Pancreas (tissue), 10 donors: ENCODE measurements around the gene GALNT10. TPM values are rescaled to one million over a fixed set of nuclear protein-coding genes. Genes with fewer than 3 reads are reported as not detected.

Experiments
- ATAC-seq, 4 donors: fragments of 200-7000 bp; cut with Tn5 transposase; one replicate each; pipeline versions ENCODE4 v1.8.0 to v1.9.1; 2020; ENCODE audit warnings: mild to moderate bottlenecking in 4 of 4, moderate library complexity in 4 of 4
- DNase-seq, 6 donors: peaks; one replicate each; pipeline ENCODE4 v3.0.0-alpha.2; 2020
- FAIRE-seq: peaks from 2 replicates; lab custom pipeline; 2012; peaks lifted over from hg19 to GRCh38; lab: Jason Lieb, UNC
- H3K27ac ChIP-seq, 4 donors: fragments of 200-600 bp; sonication (generic); 1 replicate in 3 of 4; 2 replicates in 1 of 4; pipeline versions ENCODE4 v1.5.0 to v1.8.0; 2020
- H3K27me3 ChIP-seq, 4 donors: fragments of 200-600 bp; one replicate each; pipeline ENCODE4 v1.8.0; 2021
- H3K36me3 ChIP-seq, 3 donors: fragments of 200-600 bp; sonication (generic) in 1 of 3; one replicate each; pipeline versions ENCODE4 v1.5.0 to v1.8.0; 2020 to 2021
- H3K4me1 ChIP-seq, 3 donors: fragments of 200-600 bp; one replicate each; pipeline ENCODE4 v1.8.0; 2021
- H3K4me3 ChIP-seq, 4 donors: fragments of 200-600 bp; sonication (generic) in 2 of 4; one replicate each; pipeline versions ENCODE4 v1.5.0 to v1.8.0; 2020 to 2021
- H3K9me3 ChIP-seq, 4 donors: fragments of 200-600 bp; one replicate each; pipeline ENCODE4 v1.8.0; 2021
- CTCF ChIP-seq, 4 donors: fragments of 200-600 bp; sonication (generic) in 3 of 4; IDR thresholded peaks; one replicate each; pipeline versions ENCODE4 v1.5.0 to v1.8.0; 2021; ENCODE audit warnings: antibody characterized with exemption in 4 of 4
- WGBS, 2 donors: extraction: QIAGEN DNeasy Blood & Tissue Kit; methylation state at CpG; one replicate each; pipeline ENCODE4 v1.1.7; 2013; 5-methylcytosine and 5-hydroxymethylcytosine counted together
- intact Hi-C, 3 donors: fragments of 100-400 bp; cut with DNase I; formaldehyde crosslinking; loops; one replicate each; pipeline versions ENCODE4 v1.11.1 to v1.14.2; 2022
- polyA plus RNA-seq, 2 donors: library from polyadenylated mRNA; stranded (reverse); fragments of 200-250 nt; gene quantifications; one replicate each; pipeline ENCODE4 v1.2.3, GENCODE V29; 2013
- total RNA-seq, 6 donors: library from RNA; stranded (reverse); fragmentation: NEBNext Ultra II Directional in 4 of 6; extraction: Animal tissue kit (Norgen Biotek cat#: 25700) in 4 of 6; gene quantifications; one replicate each; pipeline versions ENCODE4 v1.2.1 to v1.2.4, GENCODE V29; 2021 to 2023
- donor health status: healthy with polysubstance abuse.
- donor health status: DM: no; HTN: no; CAD: no; lungs with moderate emphysema.
- donor health status: DM: no; HTN: no; CAD: no.
- donor health status: control.
- donor health status: control.
- donor health status: Bipolar disorder and iron deficiency.
- donor health status: DM: yes; HTN: yes; CAD: no.
- donor health status: DM: no; HTN: no; CAD: no.
- donor health status: DM: no; HTN: no; CAD: no.
- donor health status: DM: yes; HTN: yes; CAD: no.

The GALNT10 gene
- total and polyA plus RNA-seq, 8 donors, result 4.4 to 23.1 (median 13.4) TPM

GRCh38 chr5:154402611-154403010 is 212.1 kb downstream of the GALNT10 start:
- ATAC-seq (no peak), FAIRE-seq (no peak), DNase-seq (no peak)
- TF ChIP-seq CTCF (IDR thresholded peaks at IDR 0.05), result no peak
- Histone ChIP-seq H3K27me3 (no peaks in the 10 kb centered on the region), H3K4me3 (no peak overlapping the region), H3K36me3 (no peaks in the 10 kb centered on the region), H3K9me3 (no peaks in the 10 kb centered on the region), H3K4me1 (peaks cover 0 to 3% (median under 1%) of the 10 kb centered on the region in 3 donors), H3K27ac (no peak overlapping the region)
- 87 to 92% methylated on average over 10 of the region's 10 CpGs for WGBS, 2 donors
- intact Hi-C loops, result loop anchor here in 2 of 3 donors (5.0 to 10.0 kb wide), 2 partner anchors 208 to 330 kb away; partner anchors contain the start of gene GALNT10 (in 2 of the 2)

GRCh38 chr5:154403234-154403633 is 212.7 kb downstream of the GALNT10 start:
- H3K27ac ChIP-seq, result no peak overlapping the region
- no peaks in the 10 kb centered on the region for H3K9me3 ChIP-seq
- no peaks in the 10 kb centered on the region for H3K36me3 ChIP-seq
- DNase-seq (no peak), FAIRE-seq (no peak), ATAC-seq (no peak)
- no peak for TF ChIP-seq CTCF (IDR thresholded peaks at IDR 0.05)
- intact Hi-C loops, result loop anchor here in 2 of 3 donors (5.0 to 10.0 kb wide), 2 partner anchors 208 to 331 kb away; partner anchors contain the start of gene GALNT10 (in 2 of the 2)
- no peak overlapping the region for H3K4me3 ChIP-seq
- H3K4me1 ChIP-seq, result peaks cover 0 to 3% (median 0%) of the 10 kb centered on the region in 3 donors
- H3K27me3 ChIP-seq, result no peaks in the 10 kb centered on the region
- 96 to 98% methylated on average over 4 of the region's 4 CpGs for WGBS, 2 donors

GRCh38 chr5:154403776-154404387 is 213.3 kb downstream of the GALNT10 start:
- TF ChIP-seq CTCF (IDR thresholded peaks at IDR 0.05), result no peak
- intact Hi-C loops, result loop anchor here in 2 of 3 donors (2.0 to 10.0 kb wide), 3 partner anchors 209 to 332 kb away; partner anchors contain the start of gene GALNT10 (in 2 of the 2)
- 87 to 88% methylated on average over 8 of the region's 8 CpGs for WGBS, 2 donors
- H3K27me3 ChIP-seq, result no peaks in the 10 kb centered on the region
- no peak for DNase-seq
- H3K4me1 ChIP-seq, result peaks cover 0 to 3% (median 0%) of the 10 kb centered on the region in 3 donors
- no peak for ATAC-seq
- no peaks in the 10 kb centered on the region for H3K9me3 ChIP-seq
- H3K27ac ChIP-seq, result no peak overlapping the region
- H3K36me3 ChIP-seq, result no peaks in the 10 kb centered on the region
- no peak overlapping the region for H3K4me3 ChIP-seq
- no peak for FAIRE-seq

GRCh38 chr5:154405078-154405792 is 214.7 kb downstream of the GALNT10 start:
- DNase-seq (peak; percentile 60 to 91 (median 79)), ATAC-seq (peak; percentile 96 to 100 (median 99)), FAIRE-seq (no peak)
- 5 to 7% methylated on average over 37 of the region's 37 CpGs for WGBS, 2 donors
- Histone ChIP-seq H3K27me3 (no peaks in the 10 kb centered on the region), H3K4me1 (peaks cover 0 to 3% (median 0%) of the 10 kb centered on the region in 3 donors), H3K36me3 (no peaks in the 10 kb centered on the region), H3K4me3 (peak overlapping the region in 2 of 4 donors; percentile 28 to 41), H3K27ac (no peak overlapping the region), H3K9me3 (no peaks in the 10 kb centered on the region)
- peak; percentile 64 to 85 (median 82) for TF ChIP-seq CTCF (IDR thresholded peaks at IDR 0.05)
- intact Hi-C loops, result loop anchor here in 2 of 3 donors (2.0 to 10.0 kb wide), 2 partner anchors 210 to 332 kb away; partner anchors contain the start of gene GALNT10 (in 2 of the 2)
